ENCODE data around the gene PIGN.

The PIGN gene

DNA sequence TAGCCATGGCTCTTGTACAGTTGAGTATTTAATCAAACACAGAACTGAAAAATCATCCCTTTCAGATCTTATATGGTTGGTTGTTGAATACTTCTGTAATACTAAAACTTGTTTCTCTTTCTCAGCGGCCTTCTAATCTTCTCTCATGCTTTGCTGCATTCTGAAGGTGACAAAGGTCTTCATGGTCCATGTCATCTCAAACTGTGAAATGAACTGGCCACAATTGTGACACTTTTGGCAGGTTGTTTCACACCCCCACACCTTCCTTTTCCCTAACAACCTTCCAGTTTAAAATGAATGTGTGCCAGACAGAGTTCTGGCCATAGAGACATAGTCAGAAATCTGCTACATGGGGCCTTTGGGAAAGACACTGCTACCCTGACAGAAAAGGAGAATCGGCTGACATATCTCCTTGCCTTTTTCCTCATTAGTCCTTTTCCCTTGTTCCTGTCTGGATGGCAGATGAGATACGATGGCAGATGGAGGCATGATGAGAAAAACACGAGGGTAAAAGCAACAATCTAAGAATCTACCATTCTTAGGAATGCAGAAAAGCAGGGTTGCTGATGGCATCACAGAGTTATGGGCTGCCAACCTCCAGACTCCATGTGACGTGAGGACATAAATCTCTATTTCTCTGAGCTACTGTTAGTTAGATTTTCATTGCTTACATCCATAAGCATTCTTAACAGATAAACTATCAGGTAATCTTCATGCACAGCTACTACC, 106.5 kb downstream of the PIGN start:
- DNase-seq (no peak), ATAC-seq (replicated peaks) (no peak)
- H3K27me3 Mint-ChIP-seq, result no peaks in the 10 kb centered on the region
- no peak overlapping the region for H3K27ac Mint-ChIP-seq
- no peaks in the 10 kb centered on the region for H3K9me3 Mint-ChIP-seq
- H3K4me3 Mint-ChIP-seq, result no peak overlapping the region
- H3K36me3 Mint-ChIP-seq, result peaks cover 10% of the 10 kb centered on the region in 2 donors
- H3K4me1 Mint-ChIP-seq, result peaks cover 4 to 14% of the 10 kb centered on the region in 2 donors

DNA sequence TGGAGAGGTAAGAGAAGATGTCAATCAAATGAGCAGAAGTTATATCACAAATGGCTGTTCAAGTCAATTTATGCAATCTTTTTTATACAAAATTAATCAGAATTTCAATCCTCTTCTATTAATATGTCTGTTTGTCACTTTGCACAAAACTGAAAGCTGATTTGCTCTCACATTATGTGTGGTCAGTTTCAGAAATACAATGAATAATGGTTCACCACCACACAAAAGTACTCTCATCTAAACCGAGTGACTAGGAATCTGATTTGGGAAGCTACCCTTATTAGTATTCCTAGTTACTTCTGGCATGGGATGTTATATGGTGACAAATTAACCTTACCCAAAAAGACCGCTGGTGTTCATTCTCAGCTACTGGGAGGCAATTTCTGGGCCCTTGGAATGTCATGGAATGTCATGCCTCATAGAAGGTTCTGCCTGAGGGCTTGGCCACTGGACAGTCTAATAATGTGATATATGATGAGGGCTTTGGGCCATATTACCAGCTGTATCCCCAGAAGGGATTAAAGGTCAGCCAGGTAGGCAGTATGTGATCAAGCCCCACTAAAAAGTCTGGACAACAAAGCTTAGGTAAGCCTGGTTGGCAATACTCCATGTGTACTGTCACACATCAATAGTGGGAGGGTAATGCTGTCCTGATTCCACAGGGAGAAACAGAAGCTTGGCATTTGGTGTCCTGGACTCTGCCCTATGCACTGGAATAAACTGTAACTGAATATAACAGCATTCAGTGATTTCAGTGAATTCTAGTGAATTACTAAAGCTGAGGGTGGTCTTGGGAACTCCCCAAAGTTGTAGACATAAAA, 113.2 kb downstream of the PIGN start:
- H3K4me3 Mint-ChIP-seq, result no peak overlapping the region
- H3K27me3 Mint-ChIP-seq, result no peaks in the 10 kb centered on the region
- ATAC-seq (replicated peaks), result no peak
- no peak for DNase-seq
- peaks cover 9 to 12% of the 10 kb centered on the region in 2 donors for H3K36me3 Mint-ChIP-seq
- H3K9me3 Mint-ChIP-seq, result peaks cover 0 to under 1% of the 10 kb centered on the region in 2 donors
- H3K27ac Mint-ChIP-seq, result no peak overlapping the region
- no peaks in the 10 kb centered on the region for H3K4me1 Mint-ChIP-seq

DNA sequence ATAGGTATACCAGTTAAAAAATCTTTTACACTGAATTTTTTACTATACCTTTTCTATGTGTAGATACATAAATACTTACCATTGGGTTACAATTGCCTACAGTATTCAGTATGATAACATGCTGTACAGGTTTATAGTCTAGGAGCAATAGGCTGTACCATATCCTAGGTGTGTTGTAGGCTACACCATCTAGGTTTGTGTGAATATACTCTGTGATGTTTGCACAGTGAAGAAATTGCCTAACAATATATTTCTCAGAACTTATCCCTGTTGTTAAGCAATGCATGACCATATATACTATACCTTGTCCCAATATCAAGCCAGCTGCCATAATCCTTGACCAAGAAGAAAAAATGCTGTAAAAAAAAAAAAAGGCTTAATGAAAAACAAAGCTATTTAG, 114.5 kb downstream of the PIGN start:
- Mint-ChIP-seq H3K27ac (no peak overlapping the region), H3K9me3 (peaks cover 0 to 2% of the 10 kb centered on the region in 2 donors), H3K36me3 (peaks cover 9 to 20% of the 10 kb centered on the region in 2 donors), H3K4me3 (no peak overlapping the region), H3K27me3 (no peaks in the 10 kb centered on the region), H3K4me1 (no peaks in the 10 kb centered on the region)
- DNase-seq (no peak), ATAC-seq (replicated peaks) (no peak)

DNA sequence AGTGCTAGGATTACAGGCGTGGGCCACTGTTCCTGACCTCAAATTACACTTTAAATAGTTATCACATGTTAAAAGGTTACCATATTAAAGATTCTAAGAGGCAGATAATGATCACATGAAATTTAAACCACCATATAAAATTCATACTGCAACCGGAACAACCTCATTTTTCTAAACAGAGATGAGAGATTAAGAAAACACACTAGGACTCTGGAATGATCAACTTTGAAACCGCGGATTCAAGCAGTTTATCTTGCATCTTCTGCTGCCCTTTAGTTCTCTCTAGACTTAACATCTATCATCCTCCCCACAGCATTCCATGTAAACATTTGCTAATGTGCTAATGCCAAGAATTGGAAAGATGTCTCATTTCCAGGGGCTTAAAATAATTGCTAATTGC, 115.8 kb downstream of the PIGN start:
- ATAC-seq (replicated peaks) (no peak), DNase-seq (no peak)
- H3K9me3 Mint-ChIP-seq, result peaks cover 0 to 2% of the 10 kb centered on the region in 2 donors
- H3K27ac Mint-ChIP-seq, result no peak overlapping the region
- H3K4me3 Mint-ChIP-seq, result no peak overlapping the region
- H3K27me3 Mint-ChIP-seq, result no peaks in the 10 kb centered on the region
- H3K4me1 Mint-ChIP-seq, result no peaks in the 10 kb centered on the region
- peaks cover 12 to 23% of the 10 kb centered on the region in 2 donors for H3K36me3 Mint-ChIP-seq

GRCh38 chr18:62070302-62070701, 116.6 kb downstream of the PIGN start:
- Mint-ChIP-seq H3K4me1 (no peaks in the 10 kb centered on the region), H3K9me3 (peaks cover 0 to 2% of the 10 kb centered on the region in 2 donors), H3K27me3 (no peaks in the 10 kb centered on the region), H3K27ac (no peak overlapping the region), H3K4me3 (no peak overlapping the region), H3K36me3 (peaks cover 12 to 23% of the 10 kb centered on the region in 2 donors)
- ATAC-seq (replicated peaks) (no peak), DNase-seq (no peak)

- Mint-ChIP-seq H3K9me3 (peaks cover 0 to 2% of the 10 kb centered on the region in 2 donors), H3K4me1 (no peaks in the 10 kb centered on the region), H3K4me3 (no peak overlapping the region), H3K27me3 (no peaks in the 10 kb centered on the region), H3K27ac (no peak overlapping the region), H3K36me3 (peaks cover 13 to 23% of the 10 kb centered on the region in 2 donors)
- ATAC-seq (replicated peaks), result no peak
- DNase-seq, result no peak
Measured at GRCh38 chr18:62069556-62069955, 117.3 kb downstream of the PIGN start.

GRCh38 chr18:62066102-62066818, 120.6 kb downstream of the PIGN start:
- Mint-ChIP-seq H3K27ac (no peak overlapping the region), H3K27me3 (no peaks in the 10 kb centered on the region), H3K4me1 (no peaks in the 10 kb centered on the region), H3K4me3 (no peak overlapping the region), H3K36me3 (peaks cover 13 to 23% of the 10 kb centered on the region in 2 donors), H3K9me3 (peaks cover 0 to 3% of the 10 kb centered on the region in 2 donors)
- ATAC-seq (replicated peaks), result no peak
- no peak for DNase-seq

DNA sequence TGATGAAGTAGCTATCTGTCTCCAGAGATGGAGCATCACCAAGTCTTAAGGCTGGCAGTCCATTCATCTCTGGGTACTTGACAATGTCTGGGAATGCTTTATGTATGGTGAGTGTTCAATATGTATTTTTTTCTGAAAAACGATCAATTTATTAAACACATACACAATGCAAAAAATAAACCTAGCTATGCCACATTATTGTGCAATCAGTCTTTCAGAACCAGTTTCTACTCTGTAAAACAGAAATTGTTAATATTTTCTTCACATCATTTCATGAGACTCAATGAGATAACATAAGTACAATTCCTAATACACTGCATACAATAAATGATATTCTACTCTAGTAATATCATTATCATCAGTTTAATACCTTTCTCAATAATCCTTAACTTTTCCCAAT, 122.5 kb downstream of the PIGN start:
- DNase-seq (no peak), ATAC-seq (replicated peaks) (no peak)
- Mint-ChIP-seq H3K27me3 (no peaks in the 10 kb centered on the region), H3K4me1 (no peaks in the 10 kb centered on the region), H3K36me3 (peaks cover 17 to 24% of the 10 kb centered on the region in 2 donors), H3K27ac (no peak overlapping the region), H3K9me3 (peaks cover 0 to 6% of the 10 kb centered on the region in 2 donors), H3K4me3 (no peak overlapping the region)

GRCh38 chr18:62061821-62062478, 124.9 kb downstream of the PIGN start:
- peaks cover 20 to 29% of the 10 kb centered on the region in 2 donors for H3K36me3 Mint-ChIP-seq
- H3K9me3 Mint-ChIP-seq, result peaks cover 0 to 11% of the 10 kb centered on the region in 2 donors
- no peak overlapping the region for H3K27ac Mint-ChIP-seq
- no peaks in the 10 kb centered on the region for H3K27me3 Mint-ChIP-seq
- H3K4me3 Mint-ChIP-seq, result no peak overlapping the region
- no peak for ATAC-seq (replicated peaks)
- DNase-seq, result no peak
- H3K4me1 Mint-ChIP-seq, result no peaks in the 10 kb centered on the region

DNA sequence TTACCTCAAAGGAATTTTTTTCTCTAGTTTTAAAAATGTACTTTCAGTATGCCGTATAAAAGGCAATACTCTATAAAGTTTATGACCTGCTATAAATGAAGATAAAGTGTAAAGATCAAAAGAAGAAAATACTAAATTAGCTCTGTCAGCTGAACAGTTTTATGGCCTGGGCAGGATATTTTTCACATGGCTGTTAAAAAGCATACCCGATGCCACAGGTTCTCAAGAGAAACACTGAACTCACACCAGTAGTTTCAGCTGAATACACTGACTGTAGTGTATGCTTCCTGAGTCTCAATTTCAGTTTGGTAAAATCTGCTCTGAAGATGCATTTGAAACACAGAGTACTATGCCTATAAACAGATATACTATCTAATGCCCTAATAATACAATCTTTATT, 126.0 kb downstream of the PIGN start:
- Mint-ChIP-seq H3K27me3 (no peaks in the 10 kb centered on the region), H3K36me3 (peaks cover 24 to 33% of the 10 kb centered on the region in 2 donors), H3K4me3 (no peak overlapping the region), H3K4me1 (no peaks in the 10 kb centered on the region), H3K9me3 (peaks cover 0 to 13% of the 10 kb centered on the region in 2 donors), H3K27ac (no peak overlapping the region)
- ATAC-seq (replicated peaks), result no peak
- DNase-seq, result no peak

GRCh38 chr18:62054929-62055498, 131.8 kb downstream of the PIGN start:
- ATAC-seq (replicated peaks) (no peak), DNase-seq (no peak)
- H3K27ac Mint-ChIP-seq, result no peak overlapping the region
- H3K4me1 Mint-ChIP-seq, result no peaks in the 10 kb centered on the region
- H3K27me3 Mint-ChIP-seq, result no peaks in the 10 kb centered on the region
- H3K9me3 Mint-ChIP-seq, result peaks cover 9 to 13% of the 10 kb centered on the region in 2 donors
- H3K4me3 Mint-ChIP-seq, result no peak overlapping the region
- peaks cover 31 to 45% of the 10 kb centered on the region in 2 donors for H3K36me3 Mint-ChIP-seq

- Mint-ChIP-seq H3K36me3 (peaks cover 18 to 37% of the 10 kb centered on the region in 2 donors), H3K9me3 (peaks cover 6 to 13% of the 10 kb centered on the region in 2 donors)
Measured at GRCh38 chr18:62048279-62048678, 138.6 kb downstream of the PIGN start.

GRCh38 chr18:62045316-62045715, 141.5 kb downstream of the PIGN start:
- no peak for DNase-seq
- no peak overlapping the region for H3K4me3 Mint-ChIP-seq
- H3K27ac Mint-ChIP-seq, result no peak overlapping the region
- ATAC-seq (replicated peaks), result no peak
- H3K9me3 Mint-ChIP-seq, result peaks cover 4 to 8% of the 10 kb centered on the region in 2 donors
- H3K27me3 Mint-ChIP-seq, result no peaks in the 10 kb centered on the region
- H3K36me3 Mint-ChIP-seq, result peaks cover 12 to 29% of the 10 kb centered on the region in 2 donors
- H3K4me1 Mint-ChIP-seq, result no peaks in the 10 kb centered on the region

More at GRCh38 chr18:62048279-62048678, 138.6 kb downstream of the PIGN start:
- Mint-ChIP-seq H3K27ac (no peak overlapping the region), H3K27me3 (no peaks in the 10 kb centered on the region), H3K4me3 (no peak overlapping the region), H3K4me1 (no peaks in the 10 kb centered on the region)
- no peak for ATAC-seq (replicated peaks)
- no peak for DNase-seq

All from stimulated activated naive B cell treated with anti-CD40 and anti-IgM and Interleukin-4, amounts not matched to agents 10 μg/mL and 1 μg/mL and 100 μg/mL, for 72 hours (primary cell).